ENCODE data around the gene LHX4. TPM values are rescaled to one million over a fixed set of nuclear protein-coding genes. Genes with fewer than 3 reads are reported as not detected.

Gene LHX4
- total RNA-seq, 1 donor from 2014 or later: not detected

DNA sequence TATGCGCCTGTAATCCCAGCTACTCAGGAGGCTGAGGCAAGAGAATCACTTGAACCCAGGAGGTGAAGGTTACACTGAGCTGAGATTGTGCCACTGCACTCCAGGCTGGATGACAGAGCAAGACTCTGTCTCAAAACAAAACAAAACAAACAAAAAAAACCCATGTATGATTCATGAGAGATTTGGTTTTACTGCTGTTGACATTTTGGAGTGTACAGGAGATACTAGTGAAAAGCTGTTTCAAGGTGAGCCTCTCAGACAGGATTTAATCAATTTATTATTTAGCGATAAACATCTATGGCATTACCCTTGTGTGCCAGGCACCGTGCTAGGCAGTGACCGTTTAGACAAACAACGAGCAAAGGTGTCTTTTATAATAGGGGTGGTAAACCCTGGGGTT is 16.5 kb downstream of the LHX4 start:
- DNase-seq: no peak

DNA sequence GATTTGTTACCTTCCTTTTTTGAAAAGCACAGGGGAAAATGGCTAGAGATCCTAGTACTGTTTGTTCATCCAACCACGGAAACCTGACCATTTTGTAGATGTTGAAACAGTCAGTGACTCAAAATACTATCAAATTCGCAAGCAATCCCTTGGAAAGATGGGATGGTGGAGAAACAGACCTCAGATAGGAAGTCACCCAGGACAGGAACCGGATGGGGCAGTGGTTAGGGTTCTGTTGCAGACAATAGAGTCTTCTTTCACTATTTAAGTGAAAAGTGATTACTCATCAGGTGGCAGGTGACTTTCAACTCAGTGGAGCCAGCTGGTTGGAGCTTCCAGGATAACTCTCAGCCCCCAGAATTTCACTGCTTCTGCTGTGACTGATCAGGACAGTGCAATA is 17.0 kb downstream of the LHX4 start:
- DNase-seq: no peak

DNA sequence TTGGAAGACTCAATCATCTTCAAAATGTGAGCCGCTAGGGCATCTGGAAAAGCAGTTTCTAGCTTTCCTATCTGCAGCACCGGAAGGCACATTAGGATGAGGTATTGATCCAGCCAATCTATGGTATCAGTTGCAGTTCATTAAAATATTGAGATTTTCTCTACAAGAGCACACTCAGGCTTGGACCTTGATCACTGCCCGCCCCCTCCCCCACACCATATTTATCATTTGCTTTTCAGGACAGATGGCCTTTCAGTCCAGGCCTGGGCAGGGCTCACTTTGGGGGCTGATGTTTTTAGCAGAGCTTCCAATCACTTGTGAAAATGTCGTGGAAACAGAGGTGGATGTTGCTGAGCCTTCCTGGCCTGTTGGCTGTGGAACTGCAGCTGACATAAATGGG is 17.5 kb downstream of the LHX4 start:
- DNase-seq: no peak

DNA sequence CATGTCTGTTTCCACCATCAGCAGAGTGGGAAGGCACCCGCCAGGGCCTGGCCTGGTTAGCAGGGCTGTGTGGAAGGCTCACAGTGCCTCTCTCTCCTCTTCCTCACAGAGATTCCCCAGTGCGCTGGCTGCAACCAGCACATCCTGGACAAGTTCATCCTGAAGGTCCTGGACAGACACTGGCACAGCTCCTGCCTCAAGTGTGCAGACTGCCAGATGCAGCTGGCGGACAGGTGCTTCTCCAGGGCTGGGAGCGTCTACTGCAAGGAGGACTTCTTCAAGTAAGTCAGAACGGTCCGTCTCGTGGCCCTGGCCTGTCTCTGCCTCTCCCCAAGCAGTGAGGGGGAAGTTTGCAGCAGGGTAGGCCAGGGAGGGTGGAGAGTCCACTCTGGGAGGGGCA is 18.1 kb downstream of the LHX4 start:
- no peak for DNase-seq

DNA sequence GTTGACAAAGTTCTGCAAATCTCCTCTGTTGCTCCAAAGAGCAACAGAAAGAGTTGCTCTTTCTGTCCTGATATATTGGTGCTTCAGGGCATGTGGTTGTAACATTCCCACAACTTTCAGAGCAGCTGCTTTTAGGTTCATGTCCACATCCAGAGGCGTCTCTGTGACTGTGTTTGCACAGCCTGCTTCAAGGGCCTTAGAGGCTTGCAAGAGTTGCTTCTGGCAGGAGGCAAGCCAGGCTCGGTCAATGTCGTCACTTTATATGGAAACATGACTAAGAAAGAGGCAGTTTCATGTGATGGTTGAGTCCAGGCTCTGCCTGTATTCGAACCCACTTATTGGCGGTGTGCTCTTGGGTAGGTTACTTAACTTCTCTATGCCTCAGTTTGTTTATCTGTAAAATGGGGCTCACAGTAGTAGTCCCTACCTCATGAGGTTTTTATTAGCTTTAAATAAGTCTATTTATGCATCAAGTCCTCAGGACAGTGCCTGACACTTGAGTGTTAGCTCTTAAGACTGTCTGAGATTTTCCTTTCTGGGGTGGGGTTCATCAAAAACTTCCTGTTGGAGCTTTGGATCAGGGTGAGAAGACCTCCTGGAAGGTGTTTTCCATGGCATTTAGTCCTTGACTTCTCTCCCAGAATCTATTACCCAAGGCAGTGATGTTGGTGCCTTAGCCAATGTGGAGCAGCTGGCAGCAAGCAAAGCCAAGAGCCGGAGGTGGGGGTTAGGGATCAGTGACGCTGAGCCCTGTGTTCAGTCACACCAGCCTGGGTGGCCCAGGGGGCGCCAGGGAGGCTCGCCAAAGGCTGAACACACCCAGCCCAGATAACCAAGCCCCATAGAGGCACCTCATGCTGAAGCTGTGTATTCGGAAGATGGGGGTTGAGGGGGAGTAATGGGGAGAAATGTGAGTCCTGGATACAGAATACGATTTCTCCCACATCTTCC is 18.9 kb downstream of the LHX4 start:
- DNase-seq: no peak

DNA sequence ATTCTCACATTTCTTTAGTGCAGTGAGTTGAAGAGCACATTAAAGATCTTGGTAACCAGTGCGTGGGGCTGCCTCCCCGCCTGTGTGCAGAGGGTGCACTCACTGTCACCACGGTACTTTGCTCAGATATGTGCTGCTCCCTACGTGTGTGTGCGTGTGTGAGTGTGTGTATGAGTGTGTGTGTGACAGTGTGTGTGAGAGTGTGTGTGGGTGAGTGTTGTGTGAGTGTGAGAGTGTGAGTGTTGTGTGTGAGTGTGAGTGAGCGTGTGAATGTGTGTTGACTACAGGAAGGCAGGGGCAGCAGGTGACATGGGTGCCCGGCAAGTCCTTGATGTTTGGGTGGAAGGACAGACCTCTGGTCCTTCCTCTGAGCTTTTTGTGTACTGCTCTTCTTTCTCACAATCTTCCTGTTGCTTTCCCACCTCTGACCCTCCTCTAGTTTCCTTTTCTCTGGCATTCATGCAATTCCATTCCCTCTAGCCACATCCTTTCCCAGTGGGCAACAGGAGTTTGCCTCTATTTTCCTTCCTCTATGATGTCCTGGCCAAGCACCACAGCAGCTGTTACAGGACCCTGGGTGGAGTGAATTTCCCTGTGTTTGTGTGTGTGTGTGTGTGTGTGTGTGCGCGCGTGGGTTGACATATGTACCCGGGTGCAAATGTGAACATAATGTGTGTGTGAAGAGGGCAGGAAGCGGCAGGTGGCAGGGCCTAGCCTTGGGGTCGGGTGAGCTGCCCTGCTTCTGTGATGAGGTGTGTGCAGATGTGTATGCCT is 19.8 kb downstream of the LHX4 start:
- peak; percentile 27 for DNase-seq

DNA sequence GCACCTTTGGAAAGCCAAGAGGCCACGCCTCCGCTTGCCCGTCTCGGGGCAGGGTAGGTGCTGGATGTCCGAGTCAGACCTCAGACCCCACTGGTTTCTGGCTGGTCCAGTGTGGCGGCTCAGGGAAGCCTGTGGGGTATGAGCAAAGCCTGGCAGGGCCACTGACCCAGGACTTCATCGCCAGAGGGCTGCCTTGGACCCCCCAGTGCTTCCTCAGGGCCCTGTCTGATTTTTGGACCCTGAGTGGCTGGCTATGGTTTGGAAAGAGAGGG is 20.4 kb downstream of the LHX4 start:
- no peak for DNase-seq

DNA sequence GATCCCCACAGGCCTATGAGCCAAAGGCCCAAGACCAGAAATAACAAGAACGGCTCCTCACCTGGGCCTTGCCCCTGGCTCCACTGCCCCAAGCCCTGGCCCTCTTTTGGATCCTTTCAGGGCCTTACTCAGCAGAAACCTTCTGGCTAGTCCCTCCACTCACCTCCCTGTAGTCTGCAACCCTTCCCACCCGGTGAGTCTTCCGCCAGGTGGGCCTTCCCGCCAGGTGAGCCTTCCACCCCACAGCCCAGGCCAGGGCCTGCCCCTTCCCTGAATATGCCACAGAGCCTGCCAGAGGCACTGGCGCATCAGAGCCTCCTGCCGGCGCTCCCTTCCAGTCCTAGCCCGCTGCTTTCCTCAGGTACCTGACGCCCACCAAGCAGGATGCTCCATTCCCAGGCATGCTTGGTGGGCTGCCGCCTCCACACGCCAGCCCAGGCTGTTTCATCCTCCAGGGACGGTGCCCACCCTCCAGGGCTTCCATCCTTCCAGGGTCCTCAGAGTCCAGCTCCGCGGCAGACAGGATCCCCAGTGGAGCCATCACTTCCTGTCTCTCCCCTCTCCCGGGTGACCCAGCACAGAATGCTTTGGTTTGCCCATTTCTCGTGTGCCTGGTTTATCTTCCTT is 20.9 kb downstream of the LHX4 start:
- DNase-seq: no peak

DNA sequence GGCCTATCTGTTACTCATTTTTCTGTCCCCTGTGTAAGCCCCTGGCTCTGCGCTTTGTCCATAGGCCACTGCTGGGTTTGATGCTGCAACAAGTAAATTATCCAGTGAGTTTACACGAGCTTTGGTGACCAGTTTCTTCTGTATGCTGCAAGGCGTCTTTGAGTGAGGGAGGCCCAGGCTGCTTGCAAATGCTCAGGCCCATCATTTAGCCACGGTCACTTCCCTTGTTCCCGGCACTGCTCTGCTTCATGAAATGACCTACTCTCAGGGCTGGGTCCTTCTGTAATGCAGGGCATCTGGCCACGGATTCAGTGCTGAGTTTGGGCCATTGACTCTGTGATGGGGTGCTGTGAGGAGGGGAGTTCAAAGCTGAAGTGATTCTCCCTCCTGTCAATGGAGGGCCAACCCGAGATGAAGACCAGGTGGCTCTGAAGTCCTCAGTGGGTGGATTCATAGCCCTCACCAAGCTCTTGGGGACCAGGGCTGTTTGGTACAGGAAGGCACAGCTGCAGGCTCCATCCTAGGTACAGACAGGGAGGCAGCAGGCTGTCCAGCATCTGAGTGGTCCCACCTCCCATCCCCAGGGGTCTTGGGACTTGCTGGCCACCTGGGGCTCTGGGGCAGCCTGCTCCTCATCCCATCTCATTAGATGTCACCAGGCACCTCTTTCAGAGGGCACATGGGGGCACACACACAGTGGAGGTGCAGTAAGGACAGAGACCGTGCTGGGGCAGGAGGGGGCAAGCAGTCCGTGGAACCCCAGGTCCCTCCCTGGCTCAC is 21.7 kb downstream of the LHX4 start:
- no peak for DNase-seq

DNA sequence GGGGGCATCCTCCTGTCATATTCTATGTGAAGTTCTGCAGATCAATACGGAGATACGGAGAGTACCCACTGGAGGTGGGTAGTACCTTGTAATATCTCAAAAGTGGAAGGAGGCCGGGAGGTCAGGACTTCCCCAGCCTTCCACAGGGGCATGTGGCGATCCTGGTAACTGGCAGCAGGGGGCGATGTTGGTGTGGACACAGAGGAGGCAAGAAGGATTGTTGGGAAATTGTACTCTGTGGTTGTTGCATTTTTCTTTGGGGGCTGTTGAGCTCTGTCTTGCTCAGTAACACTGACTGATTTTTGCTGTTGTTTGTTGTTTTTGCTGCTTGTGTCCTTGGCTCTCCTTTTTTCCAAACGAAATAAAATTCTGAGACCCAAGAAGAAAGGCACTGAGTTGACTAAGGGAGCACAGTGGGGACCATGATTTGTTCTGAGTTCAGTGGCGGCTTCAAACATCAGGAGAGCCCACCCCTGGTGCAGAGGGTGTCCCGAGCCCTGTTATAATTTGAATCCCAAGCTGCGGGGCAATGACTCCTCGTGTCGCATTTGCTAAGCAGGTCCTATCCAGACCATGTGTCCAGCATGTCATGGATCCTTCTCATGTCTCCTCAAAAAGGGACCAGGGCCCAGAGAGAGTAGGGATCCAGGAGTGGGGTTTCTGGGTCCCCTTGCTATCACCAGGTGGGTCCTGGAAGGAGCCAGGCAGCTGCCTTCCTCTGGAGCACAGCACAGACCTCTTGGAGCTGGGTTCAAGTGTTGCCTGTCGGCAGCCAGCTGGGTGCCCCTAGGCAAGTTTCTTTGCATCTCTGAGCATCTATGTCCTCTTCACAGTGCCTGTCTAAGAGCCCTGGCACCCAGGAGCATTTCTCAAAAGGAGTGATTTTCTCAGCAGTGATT is 22.8 kb downstream of the LHX4 start:
- DNase-seq: peak; percentile 84

DNA sequence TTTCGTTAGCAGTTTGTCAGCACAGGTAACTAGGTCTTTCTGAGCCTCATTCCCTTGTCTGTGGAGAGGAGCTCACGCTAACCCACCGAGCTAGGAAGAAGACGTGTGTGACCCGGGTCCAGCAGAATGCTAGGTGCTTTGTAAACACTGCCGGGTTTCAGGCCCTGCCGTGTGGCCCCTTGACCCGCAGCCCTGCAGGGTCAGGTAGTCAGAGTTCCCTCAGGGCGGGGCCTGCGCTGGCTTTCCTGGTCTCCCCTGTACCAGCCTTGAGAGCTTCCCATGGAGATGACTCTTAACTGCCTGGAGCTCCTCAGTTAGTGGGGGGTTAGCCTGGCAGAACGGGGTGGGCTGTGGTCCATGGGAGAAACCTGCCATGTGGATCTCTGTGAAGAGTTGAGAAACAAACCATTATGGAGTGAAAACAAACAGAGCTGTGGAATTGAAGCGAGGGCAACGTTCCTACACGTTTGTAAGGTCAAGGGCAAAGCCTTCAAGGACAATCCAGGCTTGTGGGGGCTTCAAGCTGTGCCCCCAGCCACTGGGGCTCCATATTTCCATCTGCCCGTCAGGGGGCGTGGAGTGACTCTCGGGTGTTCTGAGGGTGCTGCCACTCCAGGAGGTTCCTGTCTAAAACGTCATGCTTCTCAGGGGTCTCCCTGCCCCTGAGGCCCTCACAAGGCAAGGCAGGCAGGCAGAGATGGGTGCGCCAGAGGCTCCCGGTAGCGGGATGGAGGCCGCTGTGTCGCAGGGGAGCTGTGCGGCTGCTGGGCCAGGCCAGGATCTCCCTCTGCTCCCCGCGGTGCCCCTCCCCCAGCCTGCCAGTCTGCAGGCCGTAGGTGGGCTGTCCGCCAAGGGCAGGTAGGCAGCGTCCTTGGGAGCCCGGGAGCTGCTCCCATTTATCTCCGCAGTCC is 23.8 kb downstream of the LHX4 start:
- no peak for DNase-seq

DNA sequence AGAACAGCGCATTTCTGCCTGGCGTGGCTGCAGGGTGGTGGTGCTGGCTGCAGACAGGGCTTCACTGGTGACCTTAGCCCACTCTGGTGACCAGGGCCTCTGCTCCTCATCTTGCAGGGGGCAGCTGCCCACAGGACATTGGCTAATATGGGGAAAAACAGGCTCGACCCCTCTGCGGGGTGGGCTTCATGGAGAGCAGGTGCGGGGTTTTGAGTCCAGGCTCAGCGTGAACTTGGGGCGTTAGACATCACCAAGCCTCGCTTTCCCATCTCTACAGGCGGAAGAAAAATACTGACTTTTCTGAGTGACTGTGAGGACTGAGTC is 24.4 kb downstream of the LHX4 start:
- no peak for DNase-seq

DNA sequence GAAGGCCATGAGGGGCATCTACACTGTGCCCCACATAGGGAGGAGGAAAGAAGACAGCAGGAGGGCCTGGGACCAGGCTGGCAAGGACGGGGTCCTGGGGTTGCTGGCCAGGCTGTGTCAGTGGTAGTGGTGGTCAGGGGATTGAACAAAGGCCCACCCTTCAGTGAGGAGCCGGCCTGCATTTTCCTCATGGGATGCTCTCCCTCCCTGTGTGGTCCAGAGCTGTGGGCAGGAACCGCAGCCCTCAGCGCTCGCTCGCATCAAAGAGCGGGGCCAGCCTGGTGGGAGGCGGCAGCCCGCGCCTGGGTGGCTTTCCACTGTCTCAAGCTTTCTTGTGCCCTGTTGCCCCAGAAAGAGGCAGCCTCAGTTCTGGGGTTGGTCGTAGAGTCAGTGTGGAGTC is 24.8 kb downstream of the LHX4 start:
- DNase-seq: no peak

DNA sequence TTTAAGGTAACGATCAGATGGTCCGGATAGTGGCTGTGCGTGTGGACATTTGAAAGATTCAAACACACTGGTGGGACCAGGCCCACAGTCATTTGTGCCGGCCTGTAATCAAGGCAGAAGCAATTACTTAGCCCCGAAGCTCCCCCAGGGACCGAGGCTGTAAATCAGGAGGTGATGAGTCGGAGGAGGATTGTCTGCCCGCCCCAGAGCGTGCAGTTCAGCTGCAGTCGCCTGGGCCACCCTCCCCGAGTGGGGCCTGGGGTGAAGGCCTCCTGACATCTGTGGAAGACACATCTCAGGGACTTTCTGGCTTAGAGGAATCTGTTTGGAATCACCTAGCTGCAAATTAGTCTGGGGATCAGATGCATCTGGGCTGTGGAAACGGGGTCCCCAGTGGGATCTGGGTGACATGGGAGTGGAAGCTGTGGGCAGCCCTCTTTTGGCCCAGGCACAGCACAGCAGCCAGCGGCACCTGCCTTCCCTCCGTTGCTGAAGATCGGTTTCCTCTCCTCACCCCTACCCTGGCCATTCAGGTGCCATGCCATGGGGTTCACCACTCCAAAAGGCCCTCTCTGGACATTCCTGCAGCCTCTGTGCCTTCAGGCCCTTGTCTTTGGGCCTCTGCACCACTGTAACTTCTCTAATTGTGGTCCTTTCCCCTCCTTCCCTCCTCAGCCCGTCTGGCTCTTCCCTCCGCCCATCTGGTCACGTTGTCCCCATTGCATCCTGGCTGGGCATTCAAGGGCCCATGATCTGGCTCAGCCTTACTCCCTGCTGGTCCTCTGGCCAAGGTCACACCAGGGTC is 25.7 kb downstream of the LHX4 start:
- no peak for DNase-seq

DNA sequence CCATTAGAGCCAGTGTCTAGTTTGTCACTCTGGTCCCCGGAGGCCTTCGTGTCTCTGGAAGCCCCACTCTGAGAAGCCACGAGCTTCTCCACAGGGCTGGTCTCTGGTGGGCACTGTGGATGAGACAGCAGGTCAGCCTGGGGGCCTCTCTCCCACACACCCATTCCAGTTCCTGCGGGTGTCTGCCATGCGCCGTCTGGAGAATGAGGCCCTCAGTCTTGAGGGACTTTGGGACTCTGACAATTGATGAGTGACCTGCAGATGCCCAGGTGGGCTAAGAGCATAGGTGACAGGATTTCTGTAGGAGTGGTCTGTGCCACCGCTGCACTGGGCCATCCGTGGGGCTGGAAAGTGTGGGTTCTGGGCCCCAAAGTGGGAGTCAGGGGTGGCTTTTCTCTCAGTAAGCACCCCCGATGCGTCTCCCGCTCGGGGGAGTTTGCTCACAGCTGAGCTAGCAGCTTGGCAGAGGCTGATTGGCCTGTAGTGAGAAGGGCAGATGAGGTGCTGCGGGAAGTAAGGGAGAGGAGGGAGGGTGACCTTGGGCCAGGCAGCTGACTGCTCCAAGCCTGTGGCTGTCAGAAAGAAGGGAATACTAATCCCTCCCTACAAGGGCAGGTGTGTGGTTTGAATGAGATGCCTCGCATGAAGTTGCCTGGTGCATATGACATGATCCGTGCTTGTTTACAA is 26.4 kb downstream of the LHX4 start:
- no peak for DNase-seq

DNA sequence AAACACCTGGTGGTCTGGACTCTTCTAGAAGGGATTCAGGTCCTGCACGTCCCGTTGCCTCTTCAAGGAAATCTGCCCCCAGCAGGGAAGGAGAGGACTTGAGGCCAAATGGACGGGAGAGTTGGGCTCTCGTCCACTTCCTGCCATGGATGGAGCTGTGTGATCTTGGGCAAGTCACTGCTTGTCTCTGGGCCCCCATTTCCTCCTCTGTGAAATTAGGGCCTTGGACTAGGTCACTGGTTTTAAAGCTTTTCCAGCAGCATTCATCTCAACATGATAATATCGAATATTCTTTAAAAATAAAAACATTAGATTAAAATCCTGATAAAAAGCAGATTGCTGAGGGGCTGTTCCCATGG is 26.9 kb downstream of the LHX4 start:
- DNase-seq: no peak

DNA sequence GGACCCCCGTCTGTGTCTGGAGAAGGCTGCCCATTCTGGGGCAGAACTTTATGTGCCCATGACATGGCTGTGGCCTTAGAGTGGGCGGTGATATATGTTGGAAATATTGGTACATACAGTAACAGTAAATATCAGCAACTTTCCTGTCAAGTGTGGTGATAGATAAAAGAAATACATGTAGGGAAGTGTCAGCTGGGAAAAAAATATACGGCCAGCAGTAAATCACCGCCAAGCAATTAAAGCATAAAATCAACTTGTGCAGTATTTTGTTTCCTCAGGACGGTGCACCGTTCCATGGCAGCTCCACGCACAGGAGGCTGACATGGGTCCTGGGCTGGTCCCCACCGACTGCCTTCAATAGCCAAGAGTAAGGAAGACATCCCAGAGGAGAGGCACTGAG is 27.4 kb downstream of the LHX4 start:
- DNase-seq: no peak

DNA sequence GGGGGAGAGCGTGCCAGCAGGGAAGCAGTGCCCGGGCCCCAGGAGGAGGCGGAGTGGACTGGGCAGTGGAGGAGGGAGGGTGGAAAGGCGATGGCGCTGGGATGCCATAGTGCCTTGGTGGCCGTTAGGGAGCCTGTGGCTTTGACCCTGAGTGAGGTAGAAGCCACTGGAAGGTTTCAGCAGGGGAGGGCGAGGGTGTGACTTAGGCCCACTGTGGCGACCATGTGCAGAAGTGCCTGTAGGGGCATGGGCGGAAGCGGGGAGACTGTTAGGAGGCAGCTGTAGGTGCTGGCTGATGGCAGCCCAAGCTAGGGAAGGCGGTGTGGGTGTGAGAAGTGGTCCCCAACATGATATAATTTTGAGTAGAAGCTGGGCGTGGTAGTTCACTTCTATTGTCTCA is 28.2 kb downstream of the LHX4 start:
- DNase-seq: no peak

DNA sequence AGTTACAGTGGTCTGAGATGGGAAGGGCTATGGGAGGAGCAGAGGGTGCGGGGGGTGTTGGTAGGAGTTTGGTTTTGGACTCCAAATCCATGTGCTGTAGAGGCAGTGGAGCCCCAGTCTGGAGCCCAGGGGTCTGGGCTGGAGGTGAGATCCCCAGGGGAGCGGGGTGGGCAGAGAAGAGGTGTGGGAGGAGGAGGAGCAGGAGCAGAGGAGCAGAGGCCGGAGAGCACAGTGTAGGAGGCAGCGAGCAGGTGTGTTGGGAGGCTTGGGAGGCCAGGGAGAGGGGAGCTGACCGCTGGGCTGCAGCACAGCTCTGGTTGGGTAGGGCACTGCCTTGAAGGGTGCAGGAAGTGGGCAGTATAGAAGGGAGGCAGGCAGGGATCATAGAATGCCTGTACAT is 28.9 kb downstream of the LHX4 start:
- no peak for DNase-seq
